Progenitor cell of endocrine pancreas (in vitro differentiated cells): ENCODE measurements around the gene CHD9. TPM values are rescaled to one million over a fixed set of nuclear protein-coding genes. Genes with fewer than 3 reads are reported as not detected.

ENCODE experiments used
- DNase-seq: peaks from one replicate; pipeline ENCODE4 v3.0.0; 2021; ENCODE audit warnings: low spot score; ENCODE audit not compliant: unreplicated experiment
- H3K27ac Mint-ChIP-seq: 2 replicates; pipeline ENCODE4 v1.8.0; 2021; ENCODE audit warnings: mild to moderate bottlenecking, moderate library complexity, mixed read lengths
- H3K27me3 Mint-ChIP-seq: 2 replicates; pipeline ENCODE4 v1.8.0; 2021; ENCODE audit warnings: mixed read lengths
- H3K36me3 Mint-ChIP-seq: 2 replicates; pipeline ENCODE4 v1.8.0; 2022; ENCODE audit warnings: mixed read lengths; ENCODE audit not compliant: insufficient read depth
- H3K4me1 Mint-ChIP-seq: 2 replicates; pipeline ENCODE4 v1.8.0; 2021; ENCODE audit warnings: low read depth, mixed read lengths
- H3K4me3 Mint-ChIP-seq: 2 replicates; pipeline ENCODE4 v1.8.0; 2021; ENCODE audit warnings: low read depth, mild to moderate bottlenecking, moderate library complexity, mixed read lengths
- H3K9me3 Mint-ChIP-seq: 2 replicates; pipeline ENCODE4 v1.8.0; 2021; ENCODE audit warnings: low read depth, mixed read lengths
- total RNA-seq: library from RNA; stranded (reverse); gene quantifications from 2 replicates; pipeline ENCODE4 v1.2.1, GENCODE V29; 2021
- TF ChIP-seq, protein P1 (sequence below): fragments of 200-600 bp; sonication (generic); IDR thresholded peaks from one replicate; pipeline ENCODE4 v1.5.0; 2021; ENCODE audit warnings: antibody characterized with exemption, mild to moderate bottlenecking; ENCODE audit not compliant: unreplicated experiment

CHD9 gene
- total RNA-seq, 1 donor from 2014 or later: 67.7 TPM

DNA sequence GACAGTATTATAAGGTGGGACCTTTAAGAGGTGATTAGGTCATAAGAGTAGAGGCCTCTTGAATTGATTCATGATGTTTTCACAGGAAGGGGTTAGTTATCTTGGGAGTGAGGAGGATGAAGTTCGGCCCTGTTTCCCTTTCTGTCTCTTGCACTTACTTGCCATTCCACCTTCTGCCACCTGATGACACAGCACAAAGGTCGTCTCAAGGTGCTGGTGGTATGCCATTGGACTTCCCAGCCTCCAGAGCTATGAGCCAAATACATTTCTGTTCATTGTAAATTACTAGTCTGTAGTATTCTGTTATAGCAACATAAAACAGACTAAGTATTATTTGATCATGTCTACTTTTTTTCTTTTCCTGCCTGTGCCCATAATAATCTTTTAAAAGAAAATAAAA, 23.5 kb downstream of the CHD9 start:
- no peaks in the 10 kb centered on the region for H3K4me1 Mint-ChIP-seq
- peaks cover 25% of the 10 kb centered on the region for H3K9me3 Mint-ChIP-seq
- no peak for DNase-seq
- H3K4me3 Mint-ChIP-seq: no peak overlapping the region
- H3K36me3 Mint-ChIP-seq: peaks cover 16% of the 10 kb centered on the region
- TF ChIP-seq, protein P1, sequence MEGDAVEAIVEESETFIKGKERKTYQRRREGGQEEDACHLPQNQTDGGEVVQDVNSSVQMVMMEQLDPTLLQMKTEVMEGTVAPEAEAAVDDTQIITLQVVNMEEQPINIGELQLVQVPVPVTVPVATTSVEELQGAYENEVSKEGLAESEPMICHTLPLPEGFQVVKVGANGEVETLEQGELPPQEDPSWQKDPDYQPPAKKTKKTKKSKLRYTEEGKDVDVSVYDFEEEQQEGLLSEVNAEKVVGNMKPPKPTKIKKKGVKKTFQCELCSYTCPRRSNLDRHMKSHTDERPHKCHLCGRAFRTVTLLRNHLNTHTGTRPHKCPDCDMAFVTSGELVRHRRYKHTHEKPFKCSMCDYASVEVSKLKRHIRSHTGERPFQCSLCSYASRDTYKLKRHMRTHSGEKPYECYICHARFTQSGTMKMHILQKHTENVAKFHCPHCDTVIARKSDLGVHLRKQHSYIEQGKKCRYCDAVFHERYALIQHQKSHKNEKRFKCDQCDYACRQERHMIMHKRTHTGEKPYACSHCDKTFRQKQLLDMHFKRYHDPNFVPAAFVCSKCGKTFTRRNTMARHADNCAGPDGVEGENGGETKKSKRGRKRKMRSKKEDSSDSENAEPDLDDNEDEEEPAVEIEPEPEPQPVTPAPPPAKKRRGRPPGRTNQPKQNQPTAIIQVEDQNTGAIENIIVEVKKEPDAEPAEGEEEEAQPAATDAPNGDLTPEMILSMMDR: no peak
- no peaks in the 10 kb centered on the region for H3K27me3 Mint-ChIP-seq
- H3K27ac Mint-ChIP-seq: no peak overlapping the region

DNA sequence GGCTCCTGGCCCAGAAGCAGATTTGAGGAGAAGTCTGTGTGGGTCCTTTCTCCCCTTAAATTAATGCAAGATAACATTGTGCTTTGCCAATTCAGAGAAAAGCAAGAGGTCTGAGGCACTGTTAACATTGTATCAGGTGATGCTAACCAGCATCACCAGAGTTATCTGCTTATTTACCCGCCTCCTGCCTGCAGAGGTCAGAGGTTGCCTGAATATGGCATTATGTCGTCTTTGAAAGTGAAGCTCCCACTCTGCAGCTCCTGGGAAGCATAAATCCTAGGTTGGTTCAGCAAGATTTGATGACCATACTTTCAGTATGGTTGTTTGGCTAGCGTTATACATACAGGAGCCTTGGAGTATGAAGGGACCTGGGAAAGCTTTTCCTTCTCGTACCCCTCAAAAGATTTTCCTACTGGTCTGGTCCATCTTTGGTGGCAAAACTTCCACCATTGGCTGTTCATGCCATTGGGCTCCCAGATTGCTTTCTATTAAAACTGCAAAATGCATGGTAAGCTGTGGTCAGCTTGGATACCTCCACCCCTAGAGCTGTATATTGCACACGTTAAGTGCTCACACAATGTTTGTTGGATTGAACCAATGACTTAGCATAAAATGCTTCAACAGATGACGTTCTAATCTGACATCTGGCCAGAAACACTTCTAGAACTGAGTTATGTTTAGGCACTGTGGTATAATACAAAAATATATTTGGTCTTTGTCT, 24.1 kb downstream of the CHD9 start:
- no peak for DNase-seq
- peaks cover 20% of the 10 kb centered on the region for H3K9me3 Mint-ChIP-seq
- H3K27ac Mint-ChIP-seq: no peak overlapping the region
- TF ChIP-seq, protein P1: no peak
- H3K27me3 Mint-ChIP-seq: no peaks in the 10 kb centered on the region
- H3K4me1 Mint-ChIP-seq: no peaks in the 10 kb centered on the region
- no peak overlapping the region for H3K4me3 Mint-ChIP-seq
- peaks cover 12% of the 10 kb centered on the region for H3K36me3 Mint-ChIP-seq

DNA sequence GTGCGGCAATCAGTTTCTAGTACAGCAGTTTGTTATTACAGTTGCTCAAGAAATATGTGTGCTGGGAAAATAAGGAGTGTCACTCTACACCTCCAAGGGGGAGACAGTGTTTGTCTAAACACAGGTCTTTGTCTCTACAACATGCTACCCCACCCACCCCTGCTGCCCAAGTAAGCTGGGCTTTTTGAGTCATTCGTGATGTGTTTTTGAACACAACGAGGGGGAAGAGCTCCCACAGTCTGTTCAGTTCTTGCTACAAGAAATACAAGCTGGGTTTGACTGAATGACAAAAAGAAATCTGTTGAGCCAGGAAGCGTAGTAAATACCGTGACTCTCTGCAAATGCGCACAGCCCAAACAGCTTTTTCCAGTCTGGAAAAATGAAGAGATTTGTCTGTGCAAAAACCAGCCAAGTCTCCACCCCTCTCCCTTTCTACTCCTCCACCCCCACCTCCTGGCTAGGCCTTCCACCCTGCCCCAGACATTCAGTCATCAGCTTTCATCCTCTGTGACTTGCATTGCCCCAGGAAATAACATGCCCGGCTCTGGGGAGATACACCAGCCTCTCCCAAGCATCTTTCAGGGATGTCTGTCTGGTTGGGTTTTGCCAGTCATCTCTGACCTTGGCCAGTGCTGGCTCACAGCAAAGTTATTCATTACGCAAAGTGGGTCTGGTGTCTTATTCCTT, 25.7 kb downstream of the CHD9 start:
- no peak for DNase-seq
- H3K4me3 Mint-ChIP-seq: no peak overlapping the region
- peaks cover 8% of the 10 kb centered on the region for H3K36me3 Mint-ChIP-seq

DNA sequence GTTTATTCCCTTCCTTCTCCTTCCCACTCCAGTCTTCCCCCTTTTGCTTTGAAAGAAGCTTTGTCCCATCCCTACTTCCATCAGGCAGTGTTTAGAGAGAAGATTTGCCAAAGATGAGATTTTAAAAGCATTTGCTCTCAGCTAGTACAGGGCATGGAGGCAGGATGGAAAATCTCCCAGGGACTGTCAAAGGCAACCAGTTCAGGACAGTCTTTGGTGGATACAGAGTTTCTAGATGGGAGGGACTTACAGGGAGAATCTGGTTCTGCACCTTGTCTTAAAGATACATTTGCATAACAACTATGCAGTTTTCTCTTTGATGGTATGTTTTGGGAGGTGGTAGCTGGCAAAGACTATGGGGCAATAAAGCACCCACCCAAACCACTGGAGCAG, 26.2 kb downstream of the CHD9 start:
- Mint-ChIP-seq H3K4me1 (peaks cover 1% of the 10 kb centered on the region), H3K4me3 (no peak overlapping the region), H3K36me3 (peaks cover 4% of the 10 kb centered on the region), H3K27ac (no peak overlapping the region), H3K27me3 (peaks cover 2% of the 10 kb centered on the region), H3K9me3 (peaks cover 4% of the 10 kb centered on the region)
- TF ChIP-seq, protein P1: no peak
- no peak for DNase-seq

More for the DNA sequence above, 25.7 kb downstream of the CHD9 start:
- Mint-ChIP-seq H3K4me1 (no peaks in the 10 kb centered on the region), H3K27ac (peak overlapping the region; percentile 67), H3K27me3 (no peaks in the 10 kb centered on the region), H3K9me3 (peaks cover 8% of the 10 kb centered on the region)
- TF ChIP-seq, protein P1: no peak

DNA sequence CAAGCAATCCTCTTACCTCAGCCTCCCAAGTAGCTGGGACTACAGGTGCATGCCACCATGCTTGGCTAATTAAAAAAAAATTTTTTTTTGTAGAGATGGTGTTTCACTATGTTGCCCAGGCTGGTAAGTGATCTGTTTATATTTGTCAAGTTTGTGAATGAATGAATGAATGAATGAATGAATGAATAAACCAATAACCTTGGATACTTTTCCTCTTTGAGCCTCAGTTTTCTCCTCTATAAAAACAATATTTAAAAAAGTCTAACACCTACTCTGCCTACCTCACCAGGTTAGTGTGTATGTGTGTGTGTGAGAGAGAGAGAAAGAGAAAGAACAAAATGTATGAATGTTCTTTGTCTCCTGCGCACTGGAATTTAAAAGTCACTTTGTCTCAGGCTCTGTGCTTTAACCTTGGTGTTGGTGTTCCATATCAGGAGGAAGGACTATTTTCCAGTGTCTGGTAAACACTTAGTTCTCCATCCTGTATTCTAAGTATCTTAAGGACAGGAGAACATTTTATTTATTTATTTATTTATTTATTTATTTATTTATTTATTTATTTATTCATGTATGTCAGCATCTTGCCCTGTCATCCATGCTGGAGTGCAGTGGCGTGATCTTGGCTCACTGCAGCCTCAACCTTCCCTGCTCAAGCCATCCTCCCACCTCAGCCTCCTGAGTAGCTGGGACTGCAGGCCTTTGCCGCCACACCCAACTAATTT, 27.1 kb downstream of the CHD9 start:
- TF ChIP-seq, protein P1: no peak
- H3K27ac Mint-ChIP-seq: no peak overlapping the region
- no peak overlapping the region for H3K4me3 Mint-ChIP-seq
- H3K4me1 Mint-ChIP-seq: peaks cover 1% of the 10 kb centered on the region
- peaks cover 2% of the 10 kb centered on the region for H3K27me3 Mint-ChIP-seq
- H3K9me3 Mint-ChIP-seq: peaks cover 4% of the 10 kb centered on the region
- no peak for DNase-seq
- peaks cover 4% of the 10 kb centered on the region for H3K36me3 Mint-ChIP-seq
